COR-L47 (cell line): ENCODE measurements around the gene TEDC2.

Source experiments
- DNase-seq: peaks from one replicate; lab custom pipeline; 2025; lab: John Stamatoyannopoulos, UW

The TEDC2 gene

DNA sequence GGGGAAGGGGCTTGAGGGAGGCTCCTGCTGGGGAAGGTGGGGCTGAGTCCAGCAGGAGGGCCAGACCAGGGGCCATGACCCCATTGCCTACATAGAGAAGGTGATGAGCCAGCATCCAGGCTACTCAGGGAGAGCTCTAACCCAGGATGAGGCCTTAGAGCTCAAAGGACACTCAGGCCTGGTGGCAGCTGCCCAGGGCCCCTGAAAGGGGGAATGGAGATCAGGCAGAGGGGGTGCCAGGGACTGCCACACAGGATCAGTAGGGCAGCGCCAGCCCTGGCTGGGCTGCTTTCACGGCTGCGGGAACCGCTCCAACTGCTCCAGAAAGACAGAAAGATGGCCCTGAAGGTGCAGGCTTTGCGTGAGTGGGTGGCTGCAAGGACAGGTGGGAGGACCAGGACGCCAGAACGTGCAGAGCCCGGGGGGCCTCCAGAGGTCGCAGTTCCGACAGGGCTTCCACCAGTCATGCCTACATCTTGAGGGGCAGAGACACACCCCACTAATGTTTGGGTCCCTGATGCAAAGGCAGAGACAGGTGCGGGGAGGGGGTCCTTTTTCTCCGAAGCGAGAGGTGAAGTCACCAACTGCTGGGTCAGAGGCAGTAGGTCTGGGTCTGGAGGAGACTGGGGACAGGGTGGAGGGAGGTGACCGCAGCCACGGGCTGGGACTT is 53.0 kb downstream of the TEDC2 start:
- DNase-seq: no peak

DNA sequence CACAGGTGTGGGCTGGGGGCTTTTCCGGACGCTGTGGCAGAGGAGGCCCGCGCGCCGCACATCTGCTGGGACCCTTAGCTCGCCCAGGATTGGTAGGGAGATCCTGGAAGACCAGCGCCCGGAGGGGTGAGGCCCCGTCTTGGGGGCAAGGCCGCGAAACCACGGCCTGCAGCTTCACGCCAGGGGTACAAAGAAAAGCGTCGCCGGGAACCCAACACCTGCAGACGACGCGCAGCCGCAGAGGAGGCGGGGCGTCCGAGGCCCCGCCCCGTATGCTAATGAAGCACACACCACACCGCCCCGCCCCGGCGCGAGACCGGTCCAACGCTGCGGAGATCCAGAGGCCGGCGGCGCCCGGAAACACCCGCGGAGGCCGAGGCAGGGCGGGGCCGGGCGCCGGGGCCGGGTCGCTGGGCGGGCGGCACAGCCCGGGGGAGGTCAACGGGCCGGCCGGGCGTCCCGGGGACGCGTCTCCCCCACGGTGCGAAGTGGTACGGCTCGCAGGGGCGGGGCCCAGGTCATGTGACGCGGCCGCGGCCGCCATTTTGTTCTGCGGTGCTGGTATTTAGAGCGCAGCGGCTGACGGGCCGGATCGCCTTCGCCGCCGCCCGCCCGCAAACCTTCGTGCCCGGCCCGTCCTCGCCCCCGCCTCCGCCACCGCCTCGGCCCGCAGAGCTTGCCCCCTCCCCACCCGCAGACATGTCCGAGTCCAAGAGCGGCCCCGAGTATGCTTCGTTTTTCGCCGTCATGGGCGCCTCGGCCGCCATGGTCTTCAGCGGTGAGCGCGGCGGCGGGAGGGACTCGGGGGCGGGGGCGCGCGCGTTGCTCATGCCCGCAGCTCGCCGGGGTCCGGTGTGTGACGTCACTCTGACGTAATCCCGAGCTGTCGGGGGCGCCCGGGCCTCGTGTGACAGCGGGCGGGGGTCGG is 53.8 kb downstream of the TEDC2 start, which contains the start of gene ATP6V0C:
Gene ATP6V0C, plus strand, starts transcription at position 548 of the 928 bp plus-strand sequence. Its CDS starts 152 bp downstream, at position 700.
- DNase-seq: peak; percentile 94
